ENCODE measurements around the gene RBM47.

The RBM47 gene

DNA sequence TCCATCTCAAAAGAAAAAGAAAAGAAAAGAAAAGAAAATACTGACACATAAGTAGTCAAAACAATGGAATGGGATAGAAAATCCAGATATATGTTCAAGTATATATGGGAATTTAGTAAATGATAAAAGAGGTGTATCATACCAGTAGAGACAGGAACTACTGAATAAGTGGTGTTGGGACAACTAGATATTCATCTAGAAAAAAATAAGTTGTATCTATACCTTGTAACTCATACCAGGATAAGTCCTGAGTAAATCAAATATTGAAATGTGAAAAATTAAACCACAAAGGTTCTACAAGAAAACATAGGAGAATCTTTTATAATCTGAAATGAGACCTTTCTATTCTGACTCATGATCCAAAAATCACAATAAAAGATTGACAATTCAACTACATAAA, 58.5 kb downstream of the RBM47 start:
- ChIA-PET CTCF (no interaction called here), POLR2A (no interaction called here)
- no peak for DNase-seq (ENCODE audit: extremely low spot score)
- TF ChIP-seq SP1 (IDR thresholded peaks at IDR 0.05) (no peak), FOXM1 (IDR thresholded peaks at IDR 0.05; ENCODE audit: borderline replicate concordance) (no peak), BHLHE40 (IDR thresholded peaks at IDR 0.05; ENCODE audit: borderline replicate concordance) (no peak), FOXA1 (IDR thresholded peaks at IDR 0.05) (no peak), LEF1 (IDR thresholded peaks at IDR 0.05; ENCODE audit: borderline replicate concordance) (no peak), HDGF (IDR thresholded peaks at IDR 0.05; ENCODE audit: borderline replicate concordance) (no peak), CTBP1 (IDR thresholded peaks at IDR 0.05; ENCODE audit: borderline replicate concordance) (no peak), ARNT (IDR thresholded peaks at IDR 0.05) (no peak), PKNOX1 (IDR thresholded peaks at IDR 0.05) (no peak), L3MBTL2 (conservative IDR thresholded peaks at IDR 0.05) (no peak), FOXK2 (IDR thresholded peaks at IDR 0.05) (no peak), NFRKB (IDR thresholded peaks at IDR 0.05) (no peak), ELF4 (IDR thresholded peaks at IDR 0.05) (no peak), TARDBP (IDR thresholded peaks at IDR 0.05) (no peak), ZNF384 (IDR thresholded peaks at IDR 0.05) (no peak), SUZ12 (IDR thresholded peaks at IDR 0.05) (no peak)

DNA sequence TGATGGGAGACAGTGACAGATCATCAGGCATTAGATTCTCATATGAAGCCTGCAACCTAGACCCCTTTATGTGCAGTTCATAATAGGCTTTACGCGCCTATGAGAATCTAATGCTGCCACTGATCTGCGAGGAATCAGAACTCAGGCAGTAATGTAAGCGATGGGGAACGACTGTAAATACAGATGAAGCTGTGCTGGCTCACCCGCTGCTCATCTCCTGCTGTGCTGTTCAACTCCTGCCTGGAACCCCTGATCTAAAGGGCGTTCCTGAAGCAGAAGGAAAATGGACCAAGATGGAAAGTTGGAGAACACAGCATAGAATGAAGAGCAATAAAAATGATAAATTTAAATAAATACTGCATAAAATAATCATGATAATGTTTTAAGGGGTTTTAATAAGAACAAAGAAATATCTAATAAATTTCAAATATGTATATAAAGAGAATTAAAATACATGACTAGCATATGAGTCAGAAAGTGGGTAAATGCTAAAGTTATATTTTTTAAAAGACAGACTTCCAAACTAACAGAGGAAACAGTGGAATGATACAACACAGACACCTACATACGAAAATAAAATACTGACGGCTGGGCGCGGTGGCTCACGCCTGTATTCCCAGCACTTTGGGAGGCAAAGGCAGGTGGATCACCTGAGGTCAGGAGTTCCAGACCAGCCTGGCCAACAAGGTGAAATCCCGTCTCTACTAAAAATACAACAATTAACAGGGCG, 59.2 kb downstream of the RBM47 start:
- ChIA-PET POLR2A (no interaction called here), CTCF (no interaction called here)
- no peak for DNase-seq (ENCODE audit: extremely low spot score)
- TF ChIP-seq ZNF384 (IDR thresholded peaks at IDR 0.05) (no peak), SP1 (IDR thresholded peaks at IDR 0.05) (no peak), FOXA1 (IDR thresholded peaks at IDR 0.05) (no peak), BHLHE40 (IDR thresholded peaks at IDR 0.05; ENCODE audit: borderline replicate concordance) (no peak), FOXM1 (IDR thresholded peaks at IDR 0.05; ENCODE audit: borderline replicate concordance) (no peak), CTBP1 (IDR thresholded peaks at IDR 0.05; ENCODE audit: borderline replicate concordance) (no peak), L3MBTL2 (conservative IDR thresholded peaks at IDR 0.05) (no peak), ELF4 (IDR thresholded peaks at IDR 0.05) (no peak), FOXK2 (IDR thresholded peaks at IDR 0.05) (no peak)

DNA sequence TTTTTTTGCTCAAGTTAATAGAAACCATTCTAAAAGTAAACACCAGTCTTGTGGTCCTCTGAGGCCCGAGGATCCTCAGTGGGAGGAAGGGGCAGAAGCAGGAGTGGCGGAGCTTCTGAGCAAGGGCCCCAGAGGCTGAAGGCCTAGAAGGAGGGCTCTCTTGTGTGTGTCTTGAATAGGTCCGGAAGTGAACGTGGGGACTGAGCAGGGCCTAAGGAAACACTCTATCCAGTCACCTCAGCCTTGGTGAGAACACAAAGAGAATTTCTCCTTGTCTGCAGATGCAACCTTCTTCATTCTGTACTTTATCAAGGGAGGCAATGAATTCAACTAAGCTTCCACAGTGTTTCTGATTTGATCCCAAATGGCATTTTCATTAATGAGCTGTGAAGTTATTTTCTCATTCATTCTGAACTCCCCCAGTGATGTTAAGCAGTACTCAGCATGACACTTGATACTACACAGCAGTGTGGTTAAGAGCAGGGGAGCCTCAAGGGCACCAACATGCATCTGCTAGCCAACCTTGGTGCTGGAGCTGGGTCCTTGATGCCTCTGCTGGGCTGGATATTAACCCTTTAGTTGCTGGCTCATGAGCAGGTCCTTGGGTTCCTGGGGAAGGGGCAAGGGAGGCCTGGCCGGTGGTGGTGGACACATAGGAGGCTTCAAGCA, 64.7 kb downstream of the RBM47 start:
- CTCF ChIA-PET, result no interaction called here
- no peak for DNase-seq (ENCODE audit: extremely low spot score)
- POLR2A ChIA-PET, result no interaction called here
- TF ChIP-seq L3MBTL2 (conservative IDR thresholded peaks at IDR 0.05), result no peak
- no peak for TF ChIP-seq PKNOX1 (IDR thresholded peaks at IDR 0.05)
- TF ChIP-seq FOXM1 (IDR thresholded peaks at IDR 0.05; ENCODE audit: borderline replicate concordance), result no peak
- no peak for TF ChIP-seq ARNT (IDR thresholded peaks at IDR 0.05)
- no peak for TF ChIP-seq FOXA1 (IDR thresholded peaks at IDR 0.05)
- TF ChIP-seq BHLHE40 (IDR thresholded peaks at IDR 0.05; ENCODE audit: borderline replicate concordance), result no peak
- no peak for TF ChIP-seq SUZ12 (IDR thresholded peaks at IDR 0.05)
- TF ChIP-seq LEF1 (IDR thresholded peaks at IDR 0.05; ENCODE audit: borderline replicate concordance), result no peak
- no peak for TF ChIP-seq TARDBP (IDR thresholded peaks at IDR 0.05)
- no peak for TF ChIP-seq ELF4 (IDR thresholded peaks at IDR 0.05)

DNA sequence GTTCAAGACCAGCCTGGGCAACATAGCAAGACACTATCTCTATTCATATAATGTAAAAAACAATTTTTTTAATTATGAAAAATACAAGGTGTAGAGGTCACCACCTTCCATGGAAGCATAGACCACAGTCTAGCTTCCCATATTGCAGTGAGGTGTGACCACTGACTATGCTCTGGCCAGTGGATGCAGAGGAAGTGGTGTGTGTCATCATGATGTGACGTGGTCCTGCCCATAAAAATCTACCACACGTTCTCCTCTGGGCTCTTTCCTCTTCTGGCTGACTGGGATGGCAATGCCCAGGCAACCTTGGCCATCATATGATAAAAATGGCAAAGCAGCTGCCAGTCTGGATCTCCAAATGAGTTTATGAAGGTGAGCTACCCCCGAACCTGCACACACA, 65.7 kb downstream of the RBM47 start:
- no peak for DNase-seq (ENCODE audit: extremely low spot score)
- no peak for TF ChIP-seq FOXK2 (IDR thresholded peaks at IDR 0.05)
- TF ChIP-seq ELF4 (IDR thresholded peaks at IDR 0.05), result no peak
- no peak for TF ChIP-seq PKNOX1 (IDR thresholded peaks at IDR 0.05)
- no peak for TF ChIP-seq L3MBTL2 (conservative IDR thresholded peaks at IDR 0.05)
- TF ChIP-seq ZNF384 (IDR thresholded peaks at IDR 0.05), result no peak
- no peak for TF ChIP-seq CTBP1 (IDR thresholded peaks at IDR 0.05; ENCODE audit: borderline replicate concordance)
- no peak for TF ChIP-seq NFRKB (IDR thresholded peaks at IDR 0.05)
- no peak for TF ChIP-seq SUZ12 (IDR thresholded peaks at IDR 0.05)
- no peak for TF ChIP-seq FOXA1 (IDR thresholded peaks at IDR 0.05)
- no peak for TF ChIP-seq BHLHE40 (IDR thresholded peaks at IDR 0.05; ENCODE audit: borderline replicate concordance)
- no peak for TF ChIP-seq ARNT (IDR thresholded peaks at IDR 0.05)
- TF ChIP-seq LEF1 (IDR thresholded peaks at IDR 0.05; ENCODE audit: borderline replicate concordance), result no peak
- no peak for TF ChIP-seq FOXM1 (IDR thresholded peaks at IDR 0.05; ENCODE audit: borderline replicate concordance)
- TF ChIP-seq HDGF (IDR thresholded peaks at IDR 0.05; ENCODE audit: borderline replicate concordance), result no peak
- no peak for TF ChIP-seq SP1 (IDR thresholded peaks at IDR 0.05)
- TF ChIP-seq TARDBP (IDR thresholded peaks at IDR 0.05), result no peak
- POLR2A ChIA-PET, result no interaction called here
- CTCF ChIA-PET, result no interaction called here

- POLR2A ChIA-PET, result no interaction called here
- no peak for TF ChIP-seq PKNOX1 (IDR thresholded peaks at IDR 0.05)
- TF ChIP-seq LEF1 (IDR thresholded peaks at IDR 0.05; ENCODE audit: borderline replicate concordance), result no peak
- TF ChIP-seq L3MBTL2 (conservative IDR thresholded peaks at IDR 0.05), result no peak
- no peak for TF ChIP-seq NFRKB (IDR thresholded peaks at IDR 0.05)
- no peak for TF ChIP-seq FOXM1 (IDR thresholded peaks at IDR 0.05; ENCODE audit: borderline replicate concordance)
- no peak for TF ChIP-seq ARNT (IDR thresholded peaks at IDR 0.05)
- TF ChIP-seq CTBP1 (IDR thresholded peaks at IDR 0.05; ENCODE audit: borderline replicate concordance), result no peak
- no peak for TF ChIP-seq ELF4 (IDR thresholded peaks at IDR 0.05)
- no peak for TF ChIP-seq TARDBP (IDR thresholded peaks at IDR 0.05)
- TF ChIP-seq SUZ12 (IDR thresholded peaks at IDR 0.05), result no peak
- TF ChIP-seq FOXK2 (IDR thresholded peaks at IDR 0.05), result no peak
- no peak for TF ChIP-seq BHLHE40 (IDR thresholded peaks at IDR 0.05; ENCODE audit: borderline replicate concordance)
- TF ChIP-seq ZNF384 (IDR thresholded peaks at IDR 0.05), result no peak
- TF ChIP-seq SP1 (IDR thresholded peaks at IDR 0.05), result no peak
- no peak for TF ChIP-seq HDGF (IDR thresholded peaks at IDR 0.05; ENCODE audit: borderline replicate concordance)
- TF ChIP-seq FOXA1 (IDR thresholded peaks at IDR 0.05), result no peak
- no peak for DNase-seq (ENCODE audit: extremely low spot score)
- CTCF ChIA-PET, result no interaction called here
Observed at GRCh38 chr4:40563401-40563800, 66.3 kb downstream of the RBM47 start.
